CD4-positive, alpha-beta memory T cell (primary cell): Measurements from ENCODE around the gene KCNQ1. TPM values are rescaled to one million over a fixed set of nuclear protein-coding genes. Genes with fewer than 3 reads are reported as not detected.
A peak's percentile ranks its signal among the peaks of the same experiment; 100 is the strongest.

Experiments used
- CTCF ChIA-PET: fragments of 350-600 bp; sonication (Branson Sonifier 250); formaldehyde crosslinking; loops from one replicate; lab custom pipeline; 2021; ENCODE audit warnings: inconsistent platforms; ENCODE audit not compliant: partially characterized antibody; lab: Charles Lee
- POLR2A ChIA-PET: fragments of 350-600 bp; sonication (Branson Sonifier 250); formaldehyde crosslinking; loops from one replicate; lab custom pipeline; 2021; ENCODE audit not compliant: partially characterized antibody; lab: Charles Lee
- DNase-seq, 5 donors: peaks; one replicate each; pipeline versions ENCODE4 v3.0.0 to v3.0.0-alpha.2; 2020 to 2022; ENCODE audit warnings: mixed read lengths in 1 of 5
- H3K27ac ChIP-seq: one replicate; pipeline ENCODE4 v1.7.0; 2013; ENCODE audit warnings: low read depth, low read length
- H3K27me3 ChIP-seq: 2 replicates; pipeline ENCODE4 v1.7.0; 2013; ENCODE audit warnings: mild to moderate bottlenecking, low read length, moderate library complexity; ENCODE audit not compliant: insufficient read depth
- H3K36me3 ChIP-seq: 2 replicates; pipeline ENCODE4 v1.7.0; 2013; ENCODE audit warnings: mild to moderate bottlenecking, low read length, moderate library complexity; ENCODE audit not compliant: insufficient read depth
- H3K4me1 ChIP-seq: 2 replicates; pipeline ENCODE4 v1.7.0; 2013; ENCODE audit warnings: mild to moderate bottlenecking, low read length, moderate library complexity; ENCODE audit not compliant: insufficient read depth
- H3K4me3 ChIP-seq, 2 donors: one replicate each; pipeline ENCODE4 v1.7.0; 2013; ENCODE audit warnings: low read length in 2 of 2, mild to moderate bottlenecking in 1 of 2
- H3K9me3 ChIP-seq, 2 donors: one replicate each; pipeline ENCODE4 v1.7.0; 2013; ENCODE audit warnings: low read length in 2 of 2, control low read depth in 1 of 2; ENCODE audit not compliant: control insufficient read depth in 1 of 2
- H3K27ac Mint-ChIP-seq, 7 donors: one replicate each; pipeline ENCODE4 v1.8.0; 2020 to 2021; ENCODE audit warnings: mixed read lengths in 7 of 7, mild to moderate bottlenecking in 6 of 7, inconsistent platforms in 3 of 7, moderate library complexity in 3 of 7
- H3K27me3 Mint-ChIP-seq, 2 donors: one replicate each; pipeline ENCODE4 v1.8.0; 2020 to 2021; ENCODE audit warnings: mixed read lengths in 2 of 2
- H3K36me3 Mint-ChIP-seq, 2 donors: one replicate each; pipeline ENCODE4 v1.8.0; 2020 to 2021; ENCODE audit warnings: mixed read lengths in 2 of 2, inconsistent platforms in 1 of 2, mild to moderate bottlenecking in 1 of 2
- H3K4me1 Mint-ChIP-seq, 4 donors: one replicate each; pipeline ENCODE4 v1.8.0; 2020 to 2021; ENCODE audit warnings: mixed read lengths in 4 of 4, mild to moderate bottlenecking in 1 of 4
- H3K4me3 Mint-ChIP-seq, 8 donors: one replicate each; pipeline ENCODE4 v1.8.0; 2020 to 2021; ENCODE audit warnings: mixed read lengths in 8 of 8, mild to moderate bottlenecking in 7 of 8, moderate library complexity in 6 of 8, inconsistent platforms in 3 of 8
- H3K9me3 Mint-ChIP-seq, 8 donors: one replicate each; pipeline ENCODE4 v1.8.0; 2020 to 2021; ENCODE audit warnings: mixed read lengths in 8 of 8, mild to moderate bottlenecking in 5 of 8, inconsistent platforms in 3 of 8, moderate library complexity in 1 of 8
- intact Hi-C: fragments of 100-400 bp; cut with micrococcal nuclease; formaldehyde crosslinking; loops from one replicate; pipeline ENCODE4 v1.15.1; 2023
- polyA plus RNA-seq, 2 donors: library from polyadenylated mRNA; unstranded; fragments of 300-500 nt; fragmentation: Illumina TruSeq; gene quantifications; one replicate each; pipeline ENCODE4 v1.2.3, GENCODE V29; 2021
- total RNA-seq, 2 experiments: library from RNA; stranded (reverse); gene quantifications; one replicate each; pipeline ENCODE4 v1.2.3, GENCODE V29; 2021

Gene KCNQ1
- 10 to 100 TPM; 21.4 to 21.6 TPM for total RNA-seq
- polyA plus RNA-seq: 10 to 100 TPM in 1 of 2 donors, 1 to 10 TPM in 1; 5.4 to 21.7 TPM

GRCh38 chr11:2444821-2445745, at the start of gene KCNQ1:
Gene KCNQ1, plus strand, starts transcription at chr11:2445008. Its CDS starts 91 bp downstream, at chr11:2445099.
- intact Hi-C loops: loop anchor here (1.0 to 5.0 kb wide), 3 partner anchors 22 to 440 kb away; partner anchors contain the start of gene CDKN1C
- H3K27ac ChIP-seq: peak within 1 kb of the TSS; percentile 15
- Mint-ChIP-seq H3K27me3 (no peaks in the 10 kb centered on the region), H3K36me3 (no peaks in the 10 kb centered on the region), H3K9me3 (no peaks in the 10 kb centered on the region), H3K4me3 (peak within 1 kb of the TSS; percentile 92 to 97 (median 94)), H3K27ac (peak within 1 kb of the TSS; percentile 72 to 85 (median 84)), H3K4me1 (peaks cover 28 to 57% (median 41%) of the 10 kb centered on the region in 4 donors)
- POLR2A ChIA-PET: interaction anchor here (0.6 to 6.1 kb wide), 7 partner anchors 21 to 563 kb away, joined by 3 to 35 read pairs (median 3); partner anchors contain the start of genes C11orf21 and TSPAN32
- no peaks in the 10 kb centered on the region for H3K36me3 ChIP-seq
- no peaks in the 10 kb centered on the region for H3K9me3 ChIP-seq
- peak in 4 of 5 donors; percentile 32 to 38 (median 35) for DNase-seq
- peak within 1 kb of the TSS; percentile 6 to 68 for H3K4me3 ChIP-seq
- H3K27me3 ChIP-seq: no peaks in the 10 kb centered on the region
- H3K4me1 ChIP-seq: peaks cover 57% of the 10 kb centered on the region
- CTCF ChIA-PET: interaction anchor here (1.0 to 4.4 kb wide), 6 partner anchors 17 to 447 kb away, joined by 3 to 30 read pairs (median 4); no protein-coding TSS in a partner anchor

GRCh38 chr11:2395211-2395730, 49.5 kb upstream of the KCNQ1 start:
- ChIA-PET CTCF (no interaction called here), POLR2A (no interaction called here)
- peaks cover 0 to 1% of the 10 kb centered on the region in 2 donors for H3K27me3 Mint-ChIP-seq
- H3K27me3 ChIP-seq: no peaks in the 10 kb centered on the region
- H3K4me1 Mint-ChIP-seq: peaks cover 5 to 11% (median 6%) of the 10 kb centered on the region in 4 donors
- peaks cover 0 to 2% (median 0%) of the 10 kb centered on the region in 8 donors for H3K9me3 Mint-ChIP-seq
- no peak overlapping the region for H3K4me3 Mint-ChIP-seq
- peaks cover 5% of the 10 kb centered on the region for H3K36me3 ChIP-seq
- H3K27ac ChIP-seq: no peak overlapping the region
- H3K9me3 ChIP-seq: no peaks in the 10 kb centered on the region
- DNase-seq: no peak
- intact Hi-C loops: no loop called here
- peaks cover 9% of the 10 kb centered on the region for H3K4me1 ChIP-seq
- H3K36me3 Mint-ChIP-seq: peaks cover 9 to 20% of the 10 kb centered on the region in 2 donors
- H3K4me3 ChIP-seq: no peak overlapping the region
- no peak overlapping the region for H3K27ac Mint-ChIP-seq

GRCh38 chr11:2395856-2396255, 49.0 kb upstream of the KCNQ1 start:
- intact Hi-C loops: no loop called here
- Histone ChIP-seq H3K27ac (no peak overlapping the region), H3K9me3 (no peaks in the 10 kb centered on the region), H3K4me3 (no peak overlapping the region), H3K27me3 (no peaks in the 10 kb centered on the region), H3K36me3 (peaks cover 5% of the 10 kb centered on the region), H3K4me1 (peaks cover 9% of the 10 kb centered on the region)
- Mint-ChIP-seq H3K4me3 (no peak overlapping the region), H3K27me3 (peaks cover 0 to 3% of the 10 kb centered on the region in 2 donors), H3K27ac (peak overlapping the region in 1 of 7 donors; percentile 27), H3K4me1 (peaks cover 3 to 13% (median 7%) of the 10 kb centered on the region in 4 donors), H3K36me3 (peaks cover 6 to 21% of the 10 kb centered on the region in 2 donors), H3K9me3 (peaks cover 0 to 4% (median 0%) of the 10 kb centered on the region in 8 donors)
- no peak for DNase-seq
- ChIA-PET CTCF (no interaction called here), POLR2A (interaction anchor here (3.2 kb wide), 1 partner anchor 9 kb away, joined by 7 read pairs; no protein-coding TSS in a partner anchor)

GRCh38 chr11:2396471-2396870, 48.3 kb upstream of the KCNQ1 start:
- H3K27me3 Mint-ChIP-seq: peaks cover 0 to 3% of the 10 kb centered on the region in 2 donors
- DNase-seq: no peak
- Histone ChIP-seq H3K9me3 (no peaks in the 10 kb centered on the region), H3K27me3 (no peaks in the 10 kb centered on the region), H3K36me3 (peaks cover 5% of the 10 kb centered on the region), H3K27ac (no peak overlapping the region), H3K4me1 (peaks cover 14% of the 10 kb centered on the region), H3K4me3 (no peak overlapping the region)
- peaks cover 5 to 19% (median 10%) of the 10 kb centered on the region in 4 donors for H3K4me1 Mint-ChIP-seq
- H3K9me3 Mint-ChIP-seq: peaks cover 0 to 4% (median 0%) of the 10 kb centered on the region in 8 donors
- intact Hi-C loops: no loop called here
- no peak overlapping the region for H3K4me3 Mint-ChIP-seq
- peaks cover 6 to 23% of the 10 kb centered on the region in 2 donors for H3K36me3 Mint-ChIP-seq
- ChIA-PET CTCF (no interaction called here), POLR2A (interaction anchor here (3.2 kb wide), 1 partner anchor 9 kb away, joined by 7 read pairs; no protein-coding TSS in a partner anchor)
- H3K27ac Mint-ChIP-seq: peak overlapping the region in 1 of 7 donors; percentile 27

- Mint-ChIP-seq H3K4me3 (no peak overlapping the region), H3K27me3 (peaks cover 0 to 3% of the 10 kb centered on the region in 2 donors), H3K9me3 (peaks cover 0 to 4% (median 0%) of the 10 kb centered on the region in 8 donors), H3K27ac (peak overlapping the region in 4 of 7 donors; percentile 6 to 100 (median 56)), H3K4me1 (peaks cover 5 to 24% (median 12%) of the 10 kb centered on the region in 4 donors), H3K36me3 (peaks cover 6 to 24% of the 10 kb centered on the region in 2 donors)
- CTCF ChIA-PET: no interaction called here
- Histone ChIP-seq H3K4me3 (no peak overlapping the region), H3K36me3 (peaks cover 6% of the 10 kb centered on the region), H3K27ac (no peak overlapping the region), H3K9me3 (no peaks in the 10 kb centered on the region), H3K27me3 (no peaks in the 10 kb centered on the region), H3K4me1 (peaks cover 20% of the 10 kb centered on the region)
- DNase-seq: no peak
- intact Hi-C loops: no loop called here
- POLR2A ChIA-PET: interaction anchor here (3.2 kb wide), 1 partner anchor 10 kb away, joined by 7 read pairs; no protein-coding TSS in a partner anchor
Observed at GRCh38 chr11:2397005-2397404, 47.8 kb upstream of the KCNQ1 start.

GRCh38 chr11:2398664-2399355, 46.0 kb upstream of the KCNQ1 start:
- H3K27me3 Mint-ChIP-seq: peaks cover 0 to 3% of the 10 kb centered on the region in 2 donors
- no peak overlapping the region for H3K4me3 ChIP-seq
- DNase-seq: no peak
- H3K27ac Mint-ChIP-seq: peak overlapping the region; percentile 91 to 100 (median 95)
- intact Hi-C loops: no loop called here
- peaks cover 0 to 4% (median 0%) of the 10 kb centered on the region in 8 donors for H3K9me3 Mint-ChIP-seq
- POLR2A ChIA-PET: interaction anchor here (1.9 to 4.5 kb wide), 5 partner anchors 10 to 98 kb away, joined by 5 to 73 read pairs (median 23); partner anchors contain the start of genes C11orf21, CD81 and TSPAN32
- H3K36me3 ChIP-seq: peaks cover 18% of the 10 kb centered on the region
- peaks cover 6 to 30% of the 10 kb centered on the region in 2 donors for H3K36me3 Mint-ChIP-seq
- peaks cover 24% of the 10 kb centered on the region for H3K4me1 ChIP-seq
- CTCF ChIA-PET: interaction anchor here (1.5 to 2.7 kb wide), 3 partner anchors 11 to 93 kb away, joined by 7 to 30 read pairs (median 17); partner anchors contain the start of gene CD81
- peak overlapping the region; percentile 75 to 97 (median 94) for H3K4me3 Mint-ChIP-seq
- H3K9me3 ChIP-seq: no peaks in the 10 kb centered on the region
- H3K4me1 Mint-ChIP-seq: peaks cover 6 to 31% (median 17%) of the 10 kb centered on the region in 4 donors
- peak overlapping the region; percentile 98 for H3K27ac ChIP-seq
- no peaks in the 10 kb centered on the region for H3K27me3 ChIP-seq
